Measurements from ENCODE around the gene SYNPO2. TPM values are rescaled to one million over a fixed set of nuclear protein-coding genes. Genes with fewer than 3 reads are reported as not detected.

The SYNPO2 gene
- total and polyA plus RNA-seq, 2 of the 13 experiments (the other 11 are each of a cell fraction or from before 2014, with no cell fraction given), result not detected

DNA sequence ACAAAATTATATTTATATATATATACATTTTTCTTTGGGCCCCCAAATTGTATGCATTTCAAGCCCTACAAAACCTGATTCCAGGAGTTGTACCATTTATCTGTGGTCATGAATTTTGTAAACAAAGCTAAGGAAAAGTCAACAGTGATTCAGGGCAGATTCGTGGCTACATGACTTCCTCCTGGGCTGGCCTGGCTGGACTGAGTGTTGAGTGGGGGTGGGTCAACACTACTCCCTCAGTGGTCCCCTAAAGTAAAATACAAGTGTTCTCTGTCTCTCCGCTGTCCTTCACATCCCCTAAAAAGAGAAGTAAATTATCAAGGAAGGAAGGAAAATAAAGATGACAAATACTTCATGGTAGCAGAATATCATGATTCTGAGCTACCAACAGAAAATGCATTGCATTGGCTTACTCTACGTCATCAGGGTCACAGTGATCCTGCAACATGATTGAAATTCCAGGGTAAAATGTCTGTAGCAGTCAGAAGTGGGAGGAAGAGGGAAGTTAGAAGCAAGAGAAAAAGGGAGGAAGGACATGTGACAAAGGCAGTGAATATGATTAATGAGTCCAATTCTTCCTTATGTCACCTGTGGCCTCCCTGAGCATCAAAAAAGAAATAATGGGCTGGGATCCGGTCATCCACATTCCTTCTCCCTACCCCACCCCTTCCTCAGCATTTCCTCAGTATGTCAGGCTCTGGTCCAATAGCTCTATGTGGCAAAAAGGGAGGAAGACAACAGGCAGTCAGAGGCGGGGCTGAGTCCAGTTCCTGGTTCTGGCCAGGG is 204.6 kb downstream of the SYNPO2 start (continued):
- TF ChIP-seq ZNF318 (CRISPR knock-in tag; IDR thresholded peaks at IDR 0.05) (no peak), NR2C2 (CRISPR knock-in tag; IDR thresholded peaks at IDR 0.05; ENCODE audit: borderline replicate concordance) (no peak), SIX1 (CRISPR knock-in tag; IDR thresholded peaks at IDR 0.05; ENCODE audit: borderline replicate concordance) (no peak), CREBL2 (CRISPR knock-in tag; IDR thresholded peaks at IDR 0.05; ENCODE audit: borderline replicate concordance) (no peak), MBNL3 (CRISPR knock-in tag; conservative IDR thresholded peaks at IDR 0.05) (no peak), AHDC1 (CRISPR knock-in tag; IDR thresholded peaks at IDR 0.05; ENCODE audit: borderline replicate concordance) (peak; percentile 46; the same call in 1 of the 2 replicates), ELF1 (CRISPR knock-in tag; IDR thresholded peaks at IDR 0.05) (no peak), KLF11 (CRISPR knock-in tag; IDR thresholded peaks at IDR 0.05) (no peak), HDAC2 (CRISPR knock-in tag; IDR thresholded peaks at IDR 0.05) (no peak), GATAD2A (CRISPR knock-in tag; IDR thresholded peaks at IDR 0.05) (peak; percentile 40; the same call in 1 of the 2 replicates), CBX2 (IDR thresholded peaks at IDR 0.05; ENCODE audit: low read depth, low read length) (no peak), CBX2 (CRISPR knock-in tag; IDR thresholded peaks at IDR 0.05; ENCODE audit: low read depth) (no peak), JARID2 (CRISPR knock-in tag; IDR thresholded peaks at IDR 0.05; ENCODE audit: insufficient replicate concordance) (no peak), DPF2 (CRISPR knock-in tag; IDR thresholded peaks at IDR 0.05; ENCODE audit: borderline replicate concordance, low read depth) (no peak), ZNF530 (CRISPR knock-in tag; IDR thresholded peaks at IDR 0.05; ENCODE audit: low read depth) (no peak)

All from HepG2 (cell line).